ENCODE measurements around the gene VAV1. TPM values are rescaled to one million over a fixed set of nuclear protein-coding genes. Genes with fewer than 3 reads are reported as not detected.
"Not testable (repeated sequence)": the region's sequence is repeated elsewhere in the genome, so short reads cannot be mapped to it uniquely, and the experiment has no call there.

Gene VAV1
- total RNA-seq, 1 experiment from 2014 or later = not detected

DNA sequence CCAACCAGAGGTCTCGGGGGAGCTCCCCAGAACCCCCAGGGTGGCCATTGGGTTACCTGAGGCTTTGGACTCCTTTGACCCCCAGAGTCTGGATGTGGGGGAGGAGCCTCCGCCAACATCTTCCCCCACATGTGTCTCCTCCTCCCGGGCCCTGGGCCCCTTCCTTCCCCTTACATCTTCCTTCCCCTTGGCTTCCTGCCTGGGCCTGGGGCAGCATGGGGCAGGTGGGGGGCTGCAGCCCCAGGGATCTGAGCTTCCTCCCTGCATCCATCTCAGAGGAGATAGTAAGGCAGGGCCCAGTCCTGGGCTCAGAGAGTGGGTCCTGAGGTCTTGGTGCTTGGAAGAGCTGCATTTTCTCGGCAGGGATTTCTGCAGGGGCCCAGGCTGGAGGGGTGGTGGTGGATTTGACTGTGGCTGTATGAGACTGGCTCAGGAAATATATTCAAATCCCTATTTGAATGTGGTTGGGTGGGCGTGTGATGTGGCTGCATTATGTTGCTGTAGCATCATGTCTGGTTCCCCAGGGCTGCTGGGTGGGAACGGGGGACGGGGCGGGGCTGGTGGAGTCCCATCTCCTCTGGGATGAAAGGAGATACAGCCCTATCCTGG is 919 bp downstream of the VAV1 start:
- H3K27ac ChIP-seq = no peak overlapping the region
- H3K4me1 ChIP-seq (replicated peaks) = no peaks in the 10 kb centered on the region
- H3K4me3 ChIP-seq = no peak overlapping the region
- H3K27me3 ChIP-seq (replicated peaks) = no peaks in the 10 kb centered on the region
- DNase-seq (ENCODE audit: low read depth in 1 of 2, low spot score in 2 of 2) = no peak
- H3K9me3 ChIP-seq (replicated peaks) = no peaks in the 10 kb centered on the region
- no peaks in the 10 kb centered on the region for H3K36me3 ChIP-seq

DNA sequence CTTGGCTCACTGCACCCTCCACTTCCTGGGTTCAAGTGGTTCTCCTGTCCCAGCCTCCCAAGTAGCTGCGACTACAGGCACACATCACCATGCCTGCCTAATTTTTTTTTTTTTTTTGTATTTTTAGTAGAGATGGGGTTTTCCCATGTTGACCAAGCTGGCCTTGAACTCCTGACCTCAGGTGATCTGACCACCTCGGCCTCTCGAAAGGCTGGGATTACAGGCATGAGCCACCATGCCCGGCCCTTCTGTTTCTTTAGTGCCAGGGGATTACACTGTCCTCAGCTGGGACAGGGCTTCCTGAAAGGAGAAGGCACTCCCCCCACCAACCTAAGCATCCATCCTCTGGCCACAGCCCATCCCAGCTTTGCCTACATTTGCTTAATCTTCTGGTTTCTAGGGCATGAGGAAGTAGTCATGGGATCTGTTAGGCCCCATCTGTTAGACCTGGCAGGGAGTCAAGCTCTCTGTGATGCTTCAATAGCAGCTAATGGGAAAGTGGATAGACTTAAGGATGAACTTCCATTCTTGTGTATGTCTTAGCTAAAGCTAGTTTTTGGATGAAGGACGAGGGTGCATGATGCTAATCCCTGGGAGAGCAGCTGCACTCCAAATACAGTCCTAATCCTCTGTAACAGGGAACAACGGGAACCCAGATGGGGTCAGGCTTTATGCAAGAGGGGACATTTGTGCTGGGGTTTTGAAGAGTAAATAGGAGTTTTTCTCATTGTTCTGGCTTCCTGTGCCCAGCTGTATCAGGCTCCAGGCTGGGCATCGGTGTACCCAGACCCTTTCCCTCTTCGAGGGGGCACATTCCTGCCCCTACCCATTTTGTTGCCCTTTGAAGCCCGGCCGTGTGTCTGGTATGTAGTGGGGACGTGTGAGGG is 2.6 kb downstream of the VAV1 start:
- H3K4me1 ChIP-seq (replicated peaks) = no peaks in the 10 kb centered on the region
- no peaks in the 10 kb centered on the region for H3K27me3 ChIP-seq (replicated peaks)
- H3K9me3 ChIP-seq (replicated peaks) = no peaks in the 10 kb centered on the region
- no peak for DNase-seq (ENCODE audit: low read depth in 1 of 2, low spot score in 2 of 2)
- no peaks in the 10 kb centered on the region for H3K36me3 ChIP-seq
- no peak overlapping the region for H3K4me3 ChIP-seq
- no peak overlapping the region for H3K27ac ChIP-seq

DNA sequence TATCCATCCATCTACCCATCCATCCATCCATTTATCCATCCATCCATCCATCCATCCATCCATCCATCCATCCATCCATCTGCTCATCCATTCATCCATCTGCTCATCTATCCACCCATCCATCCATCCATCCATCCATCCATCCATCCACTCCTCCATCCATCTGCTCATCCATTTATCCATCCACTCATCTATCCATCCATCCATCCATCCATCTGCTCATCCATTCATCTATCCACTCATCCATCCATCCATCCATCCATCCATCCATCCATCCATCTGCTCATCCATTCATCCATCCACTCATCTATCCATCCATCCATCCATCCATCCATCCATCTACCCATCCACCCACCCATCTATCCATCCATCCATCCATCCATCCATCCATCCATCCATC is 3.5 kb downstream of the VAV1 start:
- not testable (repeated sequence) for H3K36me3 ChIP-seq; H3K4me1 ChIP-seq (replicated peaks)

DNA sequence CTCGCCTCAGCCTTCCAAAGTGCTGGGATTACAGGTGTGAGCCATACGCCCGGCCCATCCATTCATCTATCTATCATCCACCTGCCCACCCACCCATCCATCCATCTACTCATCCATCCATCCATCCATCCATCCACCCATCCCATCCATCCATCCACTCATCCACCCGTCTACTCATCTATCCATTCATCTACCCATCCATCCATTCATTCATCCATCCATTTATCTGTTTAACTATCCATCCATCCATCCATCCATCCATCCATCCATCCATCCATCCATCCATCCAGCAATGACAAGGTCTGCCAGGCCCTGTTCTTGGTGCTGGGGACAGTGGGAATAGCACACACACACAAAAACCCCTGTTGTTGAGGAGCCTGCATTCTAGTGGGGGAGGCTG is 4.5 kb downstream of the VAV1 start:
- H3K4me3 ChIP-seq = no peak overlapping the region
- DNase-seq (ENCODE audit: low read depth in 1 of 2, low spot score in 2 of 2) = no peak
- no peaks in the 10 kb centered on the region for H3K4me1 ChIP-seq (replicated peaks)
- H3K27ac ChIP-seq = no peak overlapping the region
- no peaks in the 10 kb centered on the region for H3K36me3 ChIP-seq
- no peaks in the 10 kb centered on the region for H3K9me3 ChIP-seq (replicated peaks)
- H3K27me3 ChIP-seq (replicated peaks) = no peaks in the 10 kb centered on the region

More for the DNA sequence above, 3.5 kb downstream of the VAV1 start:
- H3K27me3 ChIP-seq (replicated peaks); DNase-seq (ENCODE audit: low read depth in 1 of 2, low spot score in 2 of 2); H3K9me3 ChIP-seq (replicated peaks); H3K4me3 ChIP-seq; H3K27ac ChIP-seq: not testable (repeated sequence)

DNA sequence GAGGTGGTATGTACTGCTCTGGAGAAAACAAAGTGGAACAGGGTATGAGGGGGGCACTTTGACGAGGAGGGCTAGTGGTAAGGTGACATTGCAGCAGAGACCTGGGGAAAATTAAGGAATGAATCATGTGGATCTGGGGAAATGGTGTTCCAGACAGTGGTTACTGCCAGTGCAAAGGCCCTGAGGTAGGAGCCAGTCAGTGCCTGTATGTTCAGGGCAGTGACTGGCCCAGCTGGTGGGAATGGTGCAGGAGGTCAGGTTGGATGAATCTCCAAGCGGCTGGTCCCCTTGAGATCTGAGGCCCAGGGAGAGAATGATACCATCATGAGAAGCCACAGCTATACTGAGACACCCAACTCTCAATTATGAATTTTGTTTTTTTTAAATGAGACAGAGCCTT is 4.9 kb downstream of the VAV1 start:
- no peak for DNase-seq (ENCODE audit: low read depth in 1 of 2, low spot score in 2 of 2)
- H3K4me3 ChIP-seq = no peak overlapping the region
- no peaks in the 10 kb centered on the region for H3K27me3 ChIP-seq (replicated peaks)
- H3K36me3 ChIP-seq = no peaks in the 10 kb centered on the region
- no peak overlapping the region for H3K27ac ChIP-seq
- no peaks in the 10 kb centered on the region for H3K4me1 ChIP-seq (replicated peaks)
- no peaks in the 10 kb centered on the region for H3K9me3 ChIP-seq (replicated peaks)

DNA sequence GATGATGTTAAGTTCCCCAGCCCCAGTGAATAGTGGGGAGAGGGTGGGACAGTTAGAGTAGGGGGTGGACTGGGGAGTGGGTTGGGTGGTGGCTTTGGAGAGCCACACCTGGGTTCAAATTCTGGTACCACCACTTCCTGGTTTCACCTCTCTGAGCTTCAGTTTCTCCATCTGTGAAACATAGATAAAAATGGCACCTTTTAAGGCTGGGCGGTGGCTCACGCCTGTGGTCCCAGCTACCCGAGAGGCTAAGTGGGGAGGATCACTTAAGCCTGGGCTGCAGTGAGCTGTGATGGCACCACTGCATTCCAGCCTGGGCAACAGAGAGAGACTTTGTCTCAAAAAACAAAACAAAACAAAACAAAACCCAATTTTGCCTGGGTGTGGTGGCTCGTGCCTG is 5.9 kb downstream of the VAV1 start:
- Histone ChIP-seq H3K4me1 (replicated peaks) (no peaks in the 10 kb centered on the region), H3K27me3 (replicated peaks) (no peaks in the 10 kb centered on the region), H3K4me3 (no peak overlapping the region), H3K27ac (no peak overlapping the region), H3K36me3 (no peaks in the 10 kb centered on the region), H3K9me3 (replicated peaks) (no peaks in the 10 kb centered on the region)
- DNase-seq (ENCODE audit: low read depth in 1 of 2, low spot score in 2 of 2) = no peak

DNA sequence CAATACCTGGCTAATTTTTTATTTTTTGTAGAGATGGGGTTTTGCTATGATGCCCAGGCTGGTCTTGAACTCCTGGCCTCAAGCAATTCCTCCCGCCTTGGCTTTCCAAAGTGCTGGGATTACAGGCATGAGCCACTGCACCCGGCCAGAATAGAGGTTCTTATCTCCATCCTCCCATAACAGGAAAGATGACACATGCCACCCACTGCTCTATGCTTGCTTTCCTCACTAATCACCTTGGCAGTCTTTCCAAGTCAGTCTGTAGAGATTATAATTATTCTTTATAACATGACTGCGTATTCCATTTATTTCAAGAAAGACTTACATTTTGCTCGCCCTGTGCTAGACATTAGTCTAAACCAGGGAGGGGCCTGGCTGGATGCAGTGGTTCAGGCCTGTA is 6.7 kb downstream of the VAV1 start:
- H3K36me3 ChIP-seq = no peaks in the 10 kb centered on the region
- no peak overlapping the region for H3K4me3 ChIP-seq
- H3K9me3 ChIP-seq (replicated peaks) = no peaks in the 10 kb centered on the region
- H3K27me3 ChIP-seq (replicated peaks) = no peaks in the 10 kb centered on the region
- DNase-seq (ENCODE audit: low read depth in 1 of 2, low spot score in 2 of 2) = no peak
- no peaks in the 10 kb centered on the region for H3K4me1 ChIP-seq (replicated peaks)
- no peak overlapping the region for H3K27ac ChIP-seq

DNA sequence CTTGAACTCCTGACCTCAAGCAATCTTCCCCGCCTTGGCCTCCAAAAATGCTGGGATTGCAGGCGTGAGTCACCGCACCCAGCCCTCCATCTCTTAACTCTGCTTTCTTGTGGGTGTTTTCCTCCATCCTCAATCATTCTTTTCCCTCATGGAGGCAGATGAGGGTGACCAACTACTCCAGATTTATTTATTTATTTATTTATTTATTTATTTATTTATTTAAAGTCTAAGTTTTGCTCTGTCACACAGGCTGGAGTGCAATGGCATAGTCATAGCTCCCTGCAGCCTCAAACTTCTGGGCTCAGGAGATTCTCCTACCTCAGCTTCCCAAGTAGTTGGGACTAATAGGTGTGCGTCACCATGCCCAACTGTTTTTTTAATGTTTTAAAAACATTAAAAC is 14.9 kb downstream of the VAV1 start:
- Histone ChIP-seq H3K27me3 (replicated peaks) (no peaks in the 10 kb centered on the region), H3K4me3 (no peak overlapping the region), H3K27ac (no peak overlapping the region), H3K4me1 (replicated peaks) (no peaks in the 10 kb centered on the region), H3K36me3 (no peaks in the 10 kb centered on the region), H3K9me3 (replicated peaks) (no peaks in the 10 kb centered on the region)
- DNase-seq (ENCODE audit: low read depth in 1 of 2, low spot score in 2 of 2) = no peak

DNA sequence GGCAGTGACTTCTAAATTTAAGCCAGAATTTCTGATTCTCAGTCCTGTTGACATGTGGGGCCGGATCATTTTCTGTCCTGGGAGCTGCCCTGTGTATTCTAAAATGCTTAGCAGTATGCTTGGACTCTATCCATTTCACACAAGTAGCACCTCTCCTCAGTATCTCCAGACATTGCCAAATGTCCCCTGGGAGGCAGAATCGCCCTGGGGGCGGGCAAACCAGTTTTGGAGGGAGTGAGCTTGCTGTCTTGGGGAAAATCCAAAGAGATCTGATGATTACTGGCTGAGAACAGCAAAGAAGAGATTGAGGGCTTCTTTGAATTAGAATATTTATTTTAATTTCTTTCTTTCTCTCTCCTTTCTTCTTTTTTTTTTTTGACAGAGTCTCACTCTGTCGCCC is 16.4 kb downstream of the VAV1 start:
- no peak overlapping the region for H3K27ac ChIP-seq
- no peaks in the 10 kb centered on the region for H3K36me3 ChIP-seq
- DNase-seq (ENCODE audit: low read depth in 1 of 2, low spot score in 2 of 2) = no peak
- no peaks in the 10 kb centered on the region for H3K4me1 ChIP-seq (replicated peaks)
- no peaks in the 10 kb centered on the region for H3K9me3 ChIP-seq (replicated peaks)
- no peaks in the 10 kb centered on the region for H3K27me3 ChIP-seq (replicated peaks)
- H3K4me3 ChIP-seq = no peak overlapping the region

DNA sequence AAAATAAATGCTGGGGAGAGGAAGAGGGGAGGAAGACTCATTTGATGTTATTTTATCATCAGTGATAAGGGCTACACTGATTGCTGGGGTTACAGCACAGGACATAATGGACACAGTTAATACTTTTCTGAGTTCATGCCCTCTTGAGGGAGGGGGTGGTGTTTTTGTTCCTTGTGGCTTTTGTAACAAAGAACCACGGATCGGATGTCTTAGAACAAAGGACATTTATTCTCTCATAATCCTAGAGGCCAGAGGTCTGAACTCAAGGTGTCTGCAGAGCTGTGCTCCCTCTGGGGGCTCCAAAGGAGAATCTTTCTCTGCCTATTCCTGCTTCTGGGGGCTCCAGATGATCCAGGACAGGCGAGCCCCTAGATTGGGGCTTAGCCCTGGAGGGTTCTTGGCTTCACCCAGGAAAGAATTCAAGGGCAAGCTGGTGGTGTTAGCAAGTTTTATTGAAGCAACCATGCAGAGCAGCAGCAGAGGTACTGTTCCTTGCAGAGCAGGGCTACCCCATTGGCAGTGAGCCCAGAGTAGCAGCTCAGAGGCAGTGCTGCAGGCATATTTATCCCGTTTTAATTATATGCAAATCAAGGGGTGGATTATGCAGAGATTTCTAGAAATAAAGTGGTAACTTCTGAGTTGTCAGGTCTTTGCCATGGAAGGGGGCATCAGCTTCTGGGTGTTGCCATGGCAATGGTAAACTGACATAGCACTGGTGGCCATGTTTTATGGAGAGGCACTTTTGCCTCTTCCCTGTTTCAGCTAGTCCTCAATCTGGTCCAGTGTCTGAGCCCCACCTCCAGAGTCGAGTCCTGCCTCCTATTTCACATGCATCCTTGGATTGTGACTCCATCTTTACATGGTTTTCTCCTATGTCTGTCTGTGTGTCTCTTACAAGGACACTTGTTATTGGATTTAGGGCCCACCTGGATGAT is 18.0 kb downstream of the VAV1 start:
- Histone ChIP-seq H3K4me1 (replicated peaks) (no peaks in the 10 kb centered on the region), H3K27ac (no peak overlapping the region), H3K36me3 (no peaks in the 10 kb centered on the region), H3K27me3 (replicated peaks) (no peaks in the 10 kb centered on the region), H3K9me3 (replicated peaks) (0 out of 2 replicates have a peak, but pooled peaks cover 2% of the 10 kb centered on the region), H3K4me3 (no peak overlapping the region)
- DNase-seq (ENCODE audit: low read depth in 1 of 2, low spot score in 2 of 2) = no peak

DNA sequence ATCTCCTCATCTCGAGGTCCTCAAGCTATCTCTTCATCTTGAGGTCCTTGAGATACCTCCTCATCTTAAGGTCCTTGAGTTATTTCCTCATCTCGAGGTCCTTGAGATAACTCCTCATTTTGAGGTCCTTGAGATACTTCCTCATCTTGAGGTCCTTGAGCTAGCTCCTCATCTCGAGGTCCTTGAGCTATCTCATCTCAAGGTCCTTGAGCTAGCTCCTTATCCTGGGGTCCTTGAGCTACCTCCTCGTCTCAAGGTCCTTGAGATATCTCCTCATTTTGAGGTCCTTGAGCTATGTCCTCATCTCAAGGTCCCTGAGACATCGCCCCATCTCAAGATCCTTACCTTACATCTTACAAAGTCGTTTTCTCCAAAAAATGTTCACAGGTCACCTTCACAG is 18.7 kb downstream of the VAV1 start:
- H3K4me1 ChIP-seq (replicated peaks) = no peaks in the 10 kb centered on the region
- H3K4me3 ChIP-seq = no peak overlapping the region
- no peak overlapping the region for H3K27ac ChIP-seq
- H3K9me3 ChIP-seq (replicated peaks) = 0 out of 2 replicates have a peak, but pooled peaks cover 2% of the 10 kb centered on the region
- no peaks in the 10 kb centered on the region for H3K27me3 ChIP-seq (replicated peaks)
- DNase-seq (ENCODE audit: low read depth in 1 of 2, low spot score in 2 of 2) = no peak
- H3K36me3 ChIP-seq = no peaks in the 10 kb centered on the region

DNA sequence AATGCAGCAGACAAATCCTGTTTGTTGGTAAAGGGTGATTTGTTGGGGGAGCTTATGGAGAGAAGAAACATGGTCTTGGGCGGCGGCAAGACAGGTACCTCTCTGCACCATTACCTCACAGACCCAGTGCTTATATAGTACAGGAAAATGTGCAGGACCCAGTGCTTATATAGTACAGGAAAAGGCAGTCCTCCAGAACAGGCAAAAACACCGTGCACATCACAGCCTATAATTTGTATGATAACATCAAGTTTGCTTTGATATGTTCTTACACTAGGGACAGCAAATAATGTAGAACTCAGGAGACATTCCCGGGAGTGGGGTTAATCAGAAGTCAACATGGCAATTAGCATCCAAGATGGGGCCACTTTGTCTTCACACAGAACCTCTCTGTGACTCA is 20.9 kb downstream of the VAV1 start:
- 0 out of 2 replicates have a peak, but pooled peaks cover 2% of the 10 kb centered on the region for H3K9me3 ChIP-seq (replicated peaks)
- no peak overlapping the region for H3K27ac ChIP-seq
- H3K4me3 ChIP-seq = no peak overlapping the region
- no peaks in the 10 kb centered on the region for H3K27me3 ChIP-seq (replicated peaks)
- H3K4me1 ChIP-seq (replicated peaks) = no peaks in the 10 kb centered on the region
- no peak for DNase-seq (ENCODE audit: low read depth in 1 of 2, low spot score in 2 of 2)
- H3K36me3 ChIP-seq = no peaks in the 10 kb centered on the region

DNA sequence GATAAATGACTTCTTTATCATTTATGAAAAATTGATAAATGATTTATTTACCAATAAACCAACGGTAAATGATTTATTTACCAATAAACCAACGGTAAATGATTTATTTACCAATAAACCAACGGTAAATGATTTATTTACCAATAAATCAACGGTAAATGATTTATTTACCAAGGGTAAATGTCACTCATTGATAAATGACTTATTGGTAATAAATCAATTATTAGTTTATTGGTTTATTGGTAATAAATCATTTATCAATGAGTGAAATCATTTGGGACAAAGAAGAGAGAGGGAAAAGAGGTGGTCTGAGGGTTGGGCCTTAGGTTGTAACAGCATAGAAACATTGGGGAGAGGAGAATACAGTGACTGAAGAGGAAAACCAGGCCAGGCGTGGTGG is 21.5 kb downstream of the VAV1 start:
- H3K27ac ChIP-seq = no peak overlapping the region
- no peak for DNase-seq (ENCODE audit: low read depth in 1 of 2, low spot score in 2 of 2)
- no peaks in the 10 kb centered on the region for H3K27me3 ChIP-seq (replicated peaks)
- H3K9me3 ChIP-seq (replicated peaks) = 0 out of 2 replicates have a peak, but pooled peaks cover 2% of the 10 kb centered on the region
- no peak overlapping the region for H3K4me3 ChIP-seq
- H3K36me3 ChIP-seq = no peaks in the 10 kb centered on the region
- H3K4me1 ChIP-seq (replicated peaks) = no peaks in the 10 kb centered on the region
